SU-DHL-6 (cell line): ENCODE measurements around the gene LIFR.

ENCODE experiments used
- H2AFZ ChIP-seq: fragments of 200-600 bp; sonication (generic); 2 replicates; pipeline ENCODE4 v1.6.1; 2014; ENCODE audit warnings: low read depth, mild to moderate bottlenecking, moderate library complexity, mixed read lengths, antibody characterized with exemption, low read length; ENCODE audit not compliant: severe bottlenecking
- H3F3A ChIP-seq: fragments of 200-600 bp; shearing (Covaris generic); 2 replicates; pipeline ENCODE4 v1.6.0; 2016; ENCODE audit warnings: antibody characterized with exemption, mild to moderate bottlenecking; ENCODE audit not compliant: insufficient read depth
- H3K27ac ChIP-seq: fragments of 200-600 bp; sonication (generic); 2 replicates; pipeline ENCODE4 v1.5.1; 2016; ENCODE audit warnings: low read depth, mild to moderate bottlenecking, low read length, moderate library complexity, mixed read lengths
- H3K27me3 ChIP-seq: fragments of 200-600 bp; sonication (generic), shearing (Covaris generic); 2 replicates; pipeline ENCODE4 v1.6.0; 2014; ENCODE audit warnings: mild to moderate bottlenecking, low read length
- H3K36me3 ChIP-seq: fragments of 200-600 bp; sonication (generic); 2 replicates; pipeline ENCODE4 v1.6.1; 2014; ENCODE audit warnings: mild to moderate bottlenecking, low read length, mixed read lengths
- H3K4me2 ChIP-seq: fragments of 300-600, 200-600 bp; shearing (Covaris generic), sonication (generic); 2 replicates; pipeline ENCODE4 v1.6.0; 2014; ENCODE audit warnings: low read length, low read depth, mild to moderate bottlenecking; ENCODE audit not compliant: poor library complexity, severe bottlenecking
- H3K4me3 ChIP-seq: fragments of 200-600 bp; sonication (generic); 2 replicates; pipeline ENCODE4 v1.5.1; 2014; ENCODE audit warnings: antibody characterized with exemption, low read length, mild to moderate bottlenecking, mixed read lengths; ENCODE audit not compliant: insufficient read depth, poor library complexity, severe bottlenecking
- H3K79me2 ChIP-seq: fragments of 200-600 bp; sonication (generic); 2 replicates; pipeline ENCODE4 v1.6.1; 2014; ENCODE audit warnings: mild to moderate bottlenecking, low read length, moderate library complexity; ENCODE audit not compliant: insufficient read depth
- H3K9ac ChIP-seq: fragments of 200-600 bp; sonication (generic); 2 replicates; pipeline ENCODE4 v1.7.0; 2014; ENCODE audit warnings: mild to moderate bottlenecking, low read length
- H3K9me2 ChIP-seq: fragments of 200-600 bp; sonication (generic); replicated peaks from 2 replicates; pipeline ENCODE4 v1.6.1; 2014; ENCODE audit warnings: low read length; ENCODE audit not compliant: insufficient read depth
- H3K9me3 ChIP-seq: fragments of 200-600 bp; sonication (generic); 2 replicates; pipeline ENCODE4 v1.6.1; 2014; ENCODE audit warnings: low read length, mixed read lengths; ENCODE audit not compliant: insufficient read depth
- H4K20me1 ChIP-seq: fragments of 200-600 bp; sonication (generic); 2 replicates; pipeline ENCODE4 v1.6.1; 2014; ENCODE audit warnings: low read depth, mild to moderate bottlenecking, antibody characterized with exemption, low read length, moderate library complexity, mixed read lengths
- EZH2phosphoT487 ChIP-seq: fragments of 200-600 bp; sonication (generic), shearing (Covaris generic); conservative IDR thresholded peaks from 2 replicates; pipeline ENCODE4 v1.6.1; 2018; ENCODE audit warnings: mild to moderate bottlenecking, antibody characterized with exemption, low read length, moderate library complexity, mixed read lengths
- TF ChIP-seq, protein P1 (sequence below): fragments of 200-600 bp; sonication (generic); IDR thresholded peaks from one replicate; pipeline ENCODE4 v1.5.1; 2017; ENCODE audit warnings: antibody characterized with exemption, mild to moderate bottlenecking, low read length, moderate library complexity; ENCODE audit not compliant: insufficient read depth, poor library complexity, severe bottlenecking

LIFR gene

DNA sequence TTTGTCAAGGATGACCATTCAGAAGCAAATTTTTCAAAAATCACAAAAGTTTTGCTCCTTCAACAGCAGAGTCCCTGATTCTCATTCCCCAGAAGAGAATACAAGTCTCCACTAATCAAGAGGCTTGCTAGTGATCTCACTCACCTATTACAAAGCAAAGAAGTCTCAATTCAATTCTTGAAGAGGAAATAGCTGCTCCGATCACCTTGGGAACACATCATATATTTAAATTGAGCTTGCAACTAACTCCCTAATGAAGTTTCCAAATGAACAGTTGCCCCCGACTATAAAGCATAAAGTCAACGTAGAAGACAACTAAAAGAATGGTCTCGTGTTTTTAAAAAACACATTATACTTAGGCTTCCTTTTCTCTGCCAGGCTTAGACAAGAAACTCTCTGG, 1.6 kb downstream of the LIFR start:
- TF ChIP-seq EZH2phosphoT487: no peak
- TF ChIP-seq, protein P1, sequence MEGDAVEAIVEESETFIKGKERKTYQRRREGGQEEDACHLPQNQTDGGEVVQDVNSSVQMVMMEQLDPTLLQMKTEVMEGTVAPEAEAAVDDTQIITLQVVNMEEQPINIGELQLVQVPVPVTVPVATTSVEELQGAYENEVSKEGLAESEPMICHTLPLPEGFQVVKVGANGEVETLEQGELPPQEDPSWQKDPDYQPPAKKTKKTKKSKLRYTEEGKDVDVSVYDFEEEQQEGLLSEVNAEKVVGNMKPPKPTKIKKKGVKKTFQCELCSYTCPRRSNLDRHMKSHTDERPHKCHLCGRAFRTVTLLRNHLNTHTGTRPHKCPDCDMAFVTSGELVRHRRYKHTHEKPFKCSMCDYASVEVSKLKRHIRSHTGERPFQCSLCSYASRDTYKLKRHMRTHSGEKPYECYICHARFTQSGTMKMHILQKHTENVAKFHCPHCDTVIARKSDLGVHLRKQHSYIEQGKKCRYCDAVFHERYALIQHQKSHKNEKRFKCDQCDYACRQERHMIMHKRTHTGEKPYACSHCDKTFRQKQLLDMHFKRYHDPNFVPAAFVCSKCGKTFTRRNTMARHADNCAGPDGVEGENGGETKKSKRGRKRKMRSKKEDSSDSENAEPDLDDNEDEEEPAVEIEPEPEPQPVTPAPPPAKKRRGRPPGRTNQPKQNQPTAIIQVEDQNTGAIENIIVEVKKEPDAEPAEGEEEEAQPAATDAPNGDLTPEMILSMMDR: no peak
- no peak overlapping the region for H3K9ac ChIP-seq
- no peaks in the 10 kb centered on the region for H3K36me3 ChIP-seq
- H2AFZ ChIP-seq: no peak overlapping the region
- H3K79me2 ChIP-seq: no peaks in the 10 kb centered on the region
- H3K4me3 ChIP-seq: no peak overlapping the region
- H3K4me2 ChIP-seq: no peak overlapping the region
- H3K27ac ChIP-seq: no peak overlapping the region
- H3K27me3 ChIP-seq: no peaks in the 10 kb centered on the region
- no peaks in the 10 kb centered on the region for H3K9me3 ChIP-seq
- H3K9me2 ChIP-seq: no peaks in the 10 kb centered on the region
- no peaks in the 10 kb centered on the region for H4K20me1 ChIP-seq
- H3F3A ChIP-seq: no peaks in the 10 kb centered on the region

DNA sequence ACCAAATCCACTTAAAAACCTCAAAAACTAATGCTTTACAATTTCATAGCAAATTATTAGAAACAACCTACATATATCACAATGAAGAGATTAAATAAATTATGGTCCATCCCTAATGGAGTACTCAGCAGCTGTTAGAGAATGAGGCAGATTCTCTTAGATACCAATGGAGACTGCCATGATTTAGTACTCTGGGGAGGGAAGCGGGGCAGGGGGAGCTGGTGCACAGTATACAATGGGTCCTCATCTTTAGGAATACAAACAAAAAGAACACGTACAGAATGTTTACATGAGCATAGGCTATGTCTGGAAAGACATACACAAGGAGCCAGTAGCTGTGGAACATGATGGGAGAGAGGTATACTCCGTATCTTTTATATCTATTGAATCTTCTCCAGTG, 2.0 kb downstream of the LIFR start:
- TF ChIP-seq, protein P1: no peak
- TF ChIP-seq EZH2phosphoT487: no peak
- H3K9me3 ChIP-seq: no peaks in the 10 kb centered on the region
- no peaks in the 10 kb centered on the region for H3K36me3 ChIP-seq
- H3K4me2 ChIP-seq: no peak overlapping the region
- H3F3A ChIP-seq: no peaks in the 10 kb centered on the region
- H3K27me3 ChIP-seq: no peaks in the 10 kb centered on the region
- no peaks in the 10 kb centered on the region for H3K9me2 ChIP-seq
- H3K4me3 ChIP-seq: no peak overlapping the region
- H3K9ac ChIP-seq: no peak overlapping the region
- H2AFZ ChIP-seq: no peak overlapping the region
- H3K79me2 ChIP-seq: no peaks in the 10 kb centered on the region
- H4K20me1 ChIP-seq: no peaks in the 10 kb centered on the region
- H3K27ac ChIP-seq: no peak overlapping the region

DNA sequence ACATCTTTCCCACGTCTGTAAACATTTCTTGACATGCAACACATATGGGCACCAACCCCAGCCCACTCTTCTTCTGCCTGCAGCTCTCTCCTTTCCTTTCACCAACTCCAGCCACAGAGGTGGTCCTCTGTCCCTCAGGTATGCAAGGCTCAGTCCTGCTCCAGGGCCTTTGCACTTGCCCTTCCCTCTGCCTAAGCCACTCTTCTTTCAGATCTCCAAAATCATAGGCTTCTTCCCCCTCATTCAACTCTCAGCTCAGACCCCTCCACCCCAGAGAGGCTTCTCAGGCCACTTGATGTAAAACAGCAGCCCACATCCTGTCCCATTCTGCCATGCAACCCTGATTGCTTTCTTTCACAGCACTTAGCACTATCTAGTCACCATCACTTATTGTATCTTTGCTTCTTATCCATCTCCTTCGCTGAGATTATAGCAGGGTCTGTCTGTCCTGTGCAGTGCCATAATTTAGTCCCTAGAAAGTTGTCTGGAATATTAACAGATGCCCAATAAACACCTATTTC, 3.4 kb downstream of the LIFR start:
- Histone ChIP-seq H3F3A (no peaks in the 10 kb centered on the region), H3K9me3 (no peaks in the 10 kb centered on the region), H4K20me1 (no peaks in the 10 kb centered on the region), H3K4me2 (no peak overlapping the region), H2AFZ (no peak overlapping the region), H3K79me2 (no peaks in the 10 kb centered on the region), H3K27me3 (no peaks in the 10 kb centered on the region), H3K27ac (no peak overlapping the region), H3K36me3 (no peaks in the 10 kb centered on the region), H3K9me2 (no peaks in the 10 kb centered on the region), H3K4me3 (no peak overlapping the region), H3K9ac (no peak overlapping the region)
- TF ChIP-seq EZH2phosphoT487: no peak
- TF ChIP-seq, protein P1: no peak
